HepG2 (cell line): ENCODE results near the gene PSMD4. TPM values are rescaled to one million over a fixed set of nuclear protein-coding genes. Genes with fewer than 3 reads are reported as not detected.

Source experiments
- ARNT ChIP-seq: fragments of 450-650 bp; IDR thresholded peaks from 2 replicates; pipeline ENCODE4 v1.6.1; 2017
- CENPX ChIP-seq: sonication (generic); formaldehyde crosslinking; IDR thresholded peaks from 2 replicates; pipeline ENCODE4 v1.9.0; 2021; ENCODE audit warnings: mild to moderate bottlenecking, missing genetic modification reagents, moderate library complexity
- ESRRA ChIP-seq: sonication (generic); formaldehyde crosslinking; IDR thresholded peaks from 2 replicates; pipeline ENCODE4 v1.5.1; 2020; ENCODE audit warnings: mild to moderate bottlenecking, low read depth, missing genetic modification reagents
- GATAD2A ChIP-seq: IDR thresholded peaks from 2 replicates; pipeline ENCODE4 v1.6.1; 2016
- HDAC1 ChIP-seq: sonication (generic); formaldehyde crosslinking; IDR thresholded peaks from 2 replicates; pipeline ENCODE4 v1.5.1; 2020; ENCODE audit warnings: mild to moderate bottlenecking, missing genetic modification reagents
- HNF4G ChIP-seq, 2 experiments: sonication (generic) in 1 of 2; formaldehyde crosslinking in 1 of 2; IDR thresholded peaks; 2 replicates each; pipeline versions ENCODE4 v1.4.0 to v1.6.1; 2011 to 2020; ENCODE audit warnings: borderline replicate concordance in 2 of 2, low read depth in 2 of 2, mild to moderate bottlenecking in 2 of 2, low read length in 1 of 2, missing genetic modification reagents in 1 of 2, moderate library complexity in 1 of 2
- MED1 ChIP-seq: sonication (generic); formaldehyde crosslinking; IDR thresholded peaks from 2 replicates; pipeline ENCODE4 v1.4.0; 2020; ENCODE audit warnings: missing genetic modification reagents
- NR2F1 ChIP-seq, 2 experiments: fragments of 450-650 bp in 1 of 2; formaldehyde crosslinking in 1 of 2; IDR thresholded peaks; 2 replicates each; pipeline versions ENCODE4 v1.5.0 to v1.6.1; 2016 to 2020; ENCODE audit warnings: mild to moderate bottlenecking in 1 of 2, missing compliant biosample characterization in 1 of 2, missing genetic modification reagents in 1 of 2, moderate library complexity in 1 of 2
- POLR2A ChIP-seq, 2 experiments: IDR thresholded peaks; 2 replicates each; pipeline ENCODE4 v1.6.1; 2011; ENCODE audit warnings: low read depth in 2 of 2, low read length in 2 of 2, mild to moderate bottlenecking in 1 of 2, moderate library complexity in 1 of 2; ENCODE audit not compliant: insufficient read depth in 1 of 2
- PTBP1 ChIP-seq: fragments of 200-400 bp; formaldehyde crosslinking; IDR thresholded peaks from 2 replicates; pipeline ENCODE4 v1.6.1; 2018; ENCODE audit warnings: low read length, low read depth; ENCODE audit not compliant: poor library complexity, severe bottlenecking
- SOX13 ChIP-seq, 3 experiments: fragments of 450-650 bp in 1 of 3; sonication (generic) in 1 of 3; formaldehyde crosslinking in 1 of 3; IDR thresholded peaks in 2 of 3; conservative IDR thresholded peaks in 1 of 3; 2 replicates each; pipeline versions ENCODE4 v1.5.0 to v1.6.1; 2016 to 2020; ENCODE audit warnings: antibody characterized with exemption in 1 of 3, mild to moderate bottlenecking in 1 of 3, missing compliant biosample characterization in 1 of 3, missing genetic modification reagents in 1 of 3, moderate library complexity in 1 of 3
- SYNCRIP ChIP-seq: fragments of 200-400 bp; formaldehyde crosslinking; IDR thresholded peaks from 2 replicates; pipeline ENCODE4 v1.6.1; 2018; ENCODE audit warnings: mild to moderate bottlenecking, low read depth, low read length; ENCODE audit not compliant: insufficient read depth
- TCF12 ChIP-seq, 2 experiments: fragments of 450-650 bp in 1 of 2; sonication (generic) in 1 of 2; formaldehyde crosslinking in 1 of 2; IDR thresholded peaks; 2 replicates each; pipeline versions ENCODE4 v1.6.1 to v1.8.0; 2017 to 2022; ENCODE audit warnings: antibody characterized with exemption in 1 of 2, mild to moderate bottlenecking in 1 of 2, missing genetic modification reagents in 1 of 2, moderate library complexity in 1 of 2
- TCF7 ChIP-seq: sonication (generic); IDR thresholded peaks from 2 replicates; pipeline ENCODE4 v1.6.1; 2016; ENCODE audit warnings: antibody characterized with exemption, low read depth
- TOPORS ChIP-seq: sonication (generic); formaldehyde crosslinking; IDR thresholded peaks from 2 replicates; pipeline ENCODE4 v1.8.0; 2023; ENCODE audit warnings: mild to moderate bottlenecking, missing genetic modification reagents
- ZNF331 ChIP-seq: sonication (generic); formaldehyde crosslinking; IDR thresholded peaks from 2 replicates; pipeline ENCODE4 v1.4.0; 2020; ENCODE audit warnings: missing genetic modification reagents
- ZNF350 ChIP-seq: sonication (generic); formaldehyde crosslinking; IDR thresholded peaks from 2 replicates; pipeline ENCODE4 v1.4.0; 2020; ENCODE audit warnings: mild to moderate bottlenecking, low read depth, missing genetic modification reagents, borderline replicate concordance
- ZNF546 ChIP-seq: sonication (generic); formaldehyde crosslinking; conservative IDR thresholded peaks from 2 replicates; pipeline ENCODE4 v1.8.1; 2023; ENCODE audit warnings: mild to moderate bottlenecking, missing genetic modification reagents
- ZNF703 ChIP-seq: sonication (generic); formaldehyde crosslinking; IDR thresholded peaks from 2 replicates; pipeline ENCODE4 v1.5.1; 2020; ENCODE audit warnings: missing genetic modification reagents, mild to moderate bottlenecking, moderate library complexity, borderline replicate concordance
- polyA plus RNA-seq, 8 experiments: library from polyadenylated mRNA; depleted of rRNA in 3 of 8; stranded (reverse) in 7 of 8; unstranded in 1 of 8; fragments of >200 nt; fragmentation: Illumina TruSeq in 4 of 8; extraction: Trizol in 4 of 8; gene quantifications; 2 replicates each; pipeline versions ENCODE4 v1.2.1 to v1.2.3, GENCODE V29; 2011 to 2016; ENCODE audit warnings: low read depth in 4 of 8, missing spikeins in 1 of 8, mixed read lengths in 1 of 8; ENCODE audit not compliant: insufficient read depth in 1 of 8
- total RNA-seq, 5 experiments: library from RNA; depleted of rRNA; stranded (reverse); fragments of >200 nt; fragmentation: Illumina TruSeq; extraction: Trizol; gene quantifications; 2 replicates each; pipeline ENCODE4 v1.2.3, GENCODE V29; 2016; ENCODE audit warnings: low read depth in 1 of 5
- TF ChIP-seq, protein P1 (sequence below): sonication (generic); formaldehyde crosslinking; IDR thresholded peaks from 2 replicates; pipeline ENCODE4 v1.4.0; 2020; ENCODE audit warnings: missing genetic modification reagents
- TF ChIP-seq, protein P2 (sequence below): sonication (generic); formaldehyde crosslinking; IDR thresholded peaks from 2 replicates; pipeline ENCODE4 v1.9.0; 2022; ENCODE audit warnings: low read depth, missing genetic modification reagents
- TF ChIP-seq, protein P3 (sequence below): IDR thresholded peaks from 2 replicates; pipeline ENCODE4 v1.6.1; 2016; ENCODE audit warnings: mild to moderate bottlenecking

Gene PSMD4
- total and polyA plus RNA-seq, 2 of the 13 experiments (the other 11 are each of a cell fraction or from before 2014, with no cell fraction given): 194 to 243 TPM

- TF ChIP-seq, protein P1, sequence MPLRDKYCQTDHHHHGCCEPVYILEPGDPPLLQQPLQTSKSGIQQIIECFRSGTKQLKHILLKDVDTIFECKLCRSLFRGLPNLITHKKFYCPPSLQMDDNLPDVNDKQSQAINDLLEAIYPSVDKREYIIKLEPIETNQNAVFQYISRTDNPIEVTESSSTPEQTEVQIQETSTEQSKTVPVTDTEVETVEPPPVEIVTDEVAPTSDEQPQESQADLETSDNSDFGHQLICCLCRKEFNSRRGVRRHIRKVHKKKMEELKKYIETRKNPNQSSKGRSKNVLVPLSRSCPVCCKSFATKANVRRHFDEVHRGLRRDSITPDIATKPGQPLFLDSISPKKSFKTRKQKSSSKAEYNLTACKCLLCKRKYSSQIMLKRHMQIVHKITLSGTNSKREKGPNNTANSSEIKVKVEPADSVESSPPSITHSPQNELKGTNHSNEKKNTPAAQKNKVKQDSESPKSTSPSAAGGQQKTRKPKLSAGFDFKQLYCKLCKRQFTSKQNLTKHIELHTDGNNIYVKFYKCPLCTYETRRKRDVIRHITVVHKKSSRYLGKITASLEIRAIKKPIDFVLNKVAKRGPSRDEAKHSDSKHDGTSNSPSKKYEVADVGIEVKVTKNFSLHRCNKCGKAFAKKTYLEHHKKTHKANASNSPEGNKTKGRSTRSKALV (CRISPR knock-in tag): no peak
- TF ChIP-seq SYNCRIP (no peak), POLR2A (IDR thresholded peaks at IDR 0.05; ENCODE audit: insufficient read depth in 1 of 2, low read depth in 2 of 2, low read length in 2 of 2) (0 out of 4 replicates have a peak, but pooled peaks of 1 of the 2 experiments have one; percentile 8), GATAD2A (CRISPR knock-in tag) (peak; percentile 54), HNF4G (IDR thresholded peaks at IDR 0.05; ENCODE audit: borderline replicate concordance, low read depth, low read length) (peak; percentile 86), HNF4G (CRISPR knock-in tag; IDR thresholded peaks at IDR 0.05; ENCODE audit: borderline replicate concordance, low read depth) (peak; percentile 82), MED1 (peak; percentile 72), TCF7 (peak; percentile 74; the same call in 1 of the 2 replicates), ZNF350 (0 out of 2 replicates have a peak, but pooled peaks have one; percentile 32), ZNF703 (CRISPR knock-in tag) (no peak), CENPX (CRISPR knock-in tag) (no peak), TOPORS (CRISPR knock-in tag) (no peak), NR2F1 (CRISPR knock-in tag; IDR thresholded peaks at IDR 0.05) (peak; percentile 21 to 40; a peak in 1 of 4 replicates), TCF12 (IDR thresholded peaks at IDR 0.05) (no peak), TCF12 (CRISPR knock-in tag; IDR thresholded peaks at IDR 0.05) (0 out of 2 replicates have a peak, but pooled peaks have one; percentile 18), ZNF546 (CRISPR knock-in tag) (no peak), PTBP1 (no peak), HDAC1 (no peak), ZNF331 (CRISPR knock-in tag) (no peak), ESRRA (CRISPR knock-in tag) (no peak), SOX13 (IDR thresholded peaks at IDR 0.05) (no peak), SOX13 (CRISPR knock-in tag; conservative IDR thresholded peaks at IDR 0.05 in 1 of 2, IDR thresholded peaks at IDR 0.05 in 1 of 2) (peak in 1 of 2 experiments; percentile 75; a peak in 2 of 4 replicates), ARNT (no peak)
- TF ChIP-seq, protein P2, sequence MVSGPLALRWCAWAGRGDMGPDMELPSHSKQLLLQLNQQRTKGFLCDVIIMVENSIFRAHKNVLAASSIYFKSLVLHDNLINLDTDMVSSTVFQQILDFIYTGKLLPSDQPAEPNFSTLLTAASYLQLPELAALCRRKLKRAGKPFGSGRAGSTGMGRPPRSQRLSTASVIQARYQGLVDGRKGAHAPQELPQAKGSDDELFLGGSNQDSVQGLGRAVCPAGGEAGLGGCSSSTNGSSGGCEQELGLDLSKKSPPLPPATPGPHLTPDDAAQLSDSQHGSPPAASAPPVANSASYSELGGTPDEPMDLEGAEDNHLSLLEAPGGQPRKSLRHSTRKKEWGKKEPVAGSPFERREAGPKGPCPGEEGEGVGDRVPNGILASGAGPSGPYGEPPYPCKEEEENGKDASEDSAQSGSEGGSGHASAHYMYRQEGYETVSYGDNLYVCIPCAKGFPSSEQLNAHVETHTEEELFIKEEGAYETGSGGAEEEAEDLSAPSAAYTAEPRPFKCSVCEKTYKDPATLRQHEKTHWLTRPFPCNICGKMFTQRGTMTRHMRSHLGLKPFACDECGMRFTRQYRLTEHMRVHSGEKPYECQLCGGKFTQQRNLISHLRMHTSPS: peak; percentile 75
- TF ChIP-seq, protein P3, sequence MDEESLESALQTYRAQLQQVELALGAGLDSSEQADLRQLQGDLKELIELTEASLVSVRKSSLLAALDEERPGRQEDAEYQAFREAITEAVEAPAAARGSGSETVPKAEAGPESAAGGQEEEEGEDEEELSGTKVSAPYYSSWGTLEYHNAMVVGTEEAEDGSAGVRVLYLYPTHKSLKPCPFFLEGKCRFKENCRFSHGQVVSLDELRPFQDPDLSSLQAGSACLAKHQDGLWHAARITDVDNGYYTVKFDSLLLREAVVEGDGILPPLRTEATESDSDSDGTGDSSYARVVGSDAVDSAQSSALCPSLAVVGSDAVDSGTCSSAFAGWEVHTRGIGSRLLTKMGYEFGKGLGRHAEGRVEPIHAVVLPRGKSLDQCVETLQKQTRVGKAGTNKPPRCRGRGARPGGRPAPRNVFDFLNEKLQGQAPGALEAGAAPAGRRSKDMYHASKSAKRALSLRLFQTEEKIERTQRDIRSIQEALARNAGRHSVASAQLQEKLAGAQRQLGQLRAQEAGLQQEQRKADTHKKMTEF (CRISPR knock-in tag): peak; percentile 37; the same call in 1 of the 2 replicates
Measured at GRCh38 chr1:151265446-151266236, 11.1 kb downstream of the PSMD4 start (continued).
